ENCODE data around the gene MTG1.
"Not testable (repeated sequence)": the region's sequence is repeated elsewhere in the genome, so short reads cannot be mapped to it uniquely, and the experiment has no call there.

The MTG1 gene

DNA sequence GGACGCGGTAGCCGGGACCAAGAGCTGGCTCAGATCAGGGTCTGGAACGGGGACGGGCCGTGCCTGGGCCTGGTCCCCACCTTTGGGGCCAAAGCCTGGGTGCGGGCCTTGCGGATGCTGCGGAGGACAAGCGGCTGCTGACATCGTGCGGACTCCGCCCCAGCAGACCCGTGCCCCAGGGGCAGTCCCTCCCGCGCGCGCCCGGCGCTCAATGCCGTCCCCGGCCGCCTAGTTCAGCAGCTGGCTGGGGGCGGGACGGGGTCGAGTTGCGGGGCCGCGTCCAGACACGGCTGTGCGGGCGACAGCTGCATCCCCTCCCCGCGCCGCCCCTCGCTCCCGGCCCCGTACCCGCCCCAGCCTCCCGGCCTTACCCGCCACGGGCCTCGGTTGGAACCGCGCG is 30.1 kb downstream of the MTG1 start:
- DNase-seq (ENCODE audit: low read depth in 2 of 2): not testable (repeated sequence)

DNA sequence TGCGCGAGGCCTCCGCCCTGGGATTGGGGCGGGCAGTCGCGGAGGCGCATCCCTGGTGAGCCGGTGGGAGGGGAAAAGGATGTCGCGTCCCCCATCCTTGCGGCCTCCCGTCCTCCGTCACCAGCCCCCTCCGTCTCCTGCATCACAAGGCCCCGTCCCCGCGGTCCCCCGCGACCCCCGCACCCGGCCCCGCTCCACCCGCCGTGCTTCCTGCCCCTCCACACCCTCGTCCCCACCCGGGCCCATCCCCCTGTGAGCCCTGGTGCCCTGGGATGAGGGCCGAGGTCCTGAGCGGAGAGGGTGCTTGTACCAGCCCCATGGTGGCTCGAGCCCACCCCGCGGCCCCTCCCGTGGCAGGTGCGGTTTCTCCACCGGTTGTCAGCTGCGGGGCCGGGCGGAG is 30.6 kb downstream of the MTG1 start, which contains the start of gene SPRN:
Gene SPRN (minus strand): TSS at position 25 of the 400 bp plus-strand sequence. CDS start 944 bp downstream, outside the sequence.
- DNase-seq (ENCODE audit: low read depth in 2 of 2): not testable (repeated sequence)

DNA sequence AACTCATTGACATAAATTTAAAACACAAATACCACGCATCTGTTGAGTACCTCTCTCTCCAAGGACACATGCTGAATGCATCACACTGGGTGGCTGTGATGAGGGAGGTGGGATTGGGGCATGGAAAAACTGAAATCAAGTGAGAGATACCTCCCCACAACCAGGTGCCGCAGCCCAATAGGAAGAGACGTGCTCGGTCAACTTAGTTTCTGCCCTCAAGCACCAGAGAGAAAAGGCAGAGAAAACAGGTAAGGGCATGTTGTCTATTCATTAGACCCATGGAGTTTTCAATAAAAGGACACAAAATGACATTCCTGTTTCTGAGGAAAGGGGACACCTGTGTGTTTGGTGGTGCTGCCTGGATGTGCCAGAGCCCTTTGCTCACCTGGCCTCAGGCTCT is 35.6 kb downstream of the MTG1 start:
- DNase-seq (ENCODE audit: low read depth in 2 of 2): not testable (repeated sequence)

DNA sequence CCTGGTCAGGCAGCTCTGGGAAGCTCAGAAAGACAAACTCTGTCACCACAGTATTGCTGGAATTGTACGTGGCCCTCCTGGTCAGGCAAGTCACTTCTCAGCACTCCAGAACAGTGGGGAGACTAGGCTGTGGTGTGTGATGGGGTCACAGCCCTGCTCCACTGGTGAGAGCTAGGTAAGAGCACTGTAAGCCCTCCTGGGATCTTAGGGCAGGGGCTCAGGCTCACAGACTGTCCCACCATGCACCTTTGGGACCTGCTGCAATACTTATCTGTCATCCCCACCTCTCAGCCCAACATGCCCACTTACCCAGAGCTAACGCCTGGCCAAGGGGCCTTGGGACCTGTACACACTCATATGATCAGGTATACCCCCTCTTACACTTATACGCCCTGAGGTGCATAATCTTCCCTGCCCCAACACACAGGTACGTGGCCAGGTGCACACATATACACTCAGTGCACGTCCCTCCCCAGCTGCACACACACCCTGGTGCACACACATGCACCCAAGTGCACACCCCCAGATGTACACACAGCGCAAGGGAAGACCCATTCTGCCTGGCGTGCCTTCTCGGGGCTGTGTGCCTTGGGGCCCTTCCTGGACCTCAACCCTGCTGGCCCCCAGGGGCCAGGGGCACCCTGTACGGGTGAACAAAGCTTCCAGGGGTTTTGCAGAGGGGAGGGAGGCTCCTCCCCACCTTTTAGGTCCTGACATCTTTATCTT is 38.1 kb downstream of the MTG1 start:
- DNase-seq (ENCODE audit: low read depth in 2 of 2): not testable (repeated sequence)

DNA sequence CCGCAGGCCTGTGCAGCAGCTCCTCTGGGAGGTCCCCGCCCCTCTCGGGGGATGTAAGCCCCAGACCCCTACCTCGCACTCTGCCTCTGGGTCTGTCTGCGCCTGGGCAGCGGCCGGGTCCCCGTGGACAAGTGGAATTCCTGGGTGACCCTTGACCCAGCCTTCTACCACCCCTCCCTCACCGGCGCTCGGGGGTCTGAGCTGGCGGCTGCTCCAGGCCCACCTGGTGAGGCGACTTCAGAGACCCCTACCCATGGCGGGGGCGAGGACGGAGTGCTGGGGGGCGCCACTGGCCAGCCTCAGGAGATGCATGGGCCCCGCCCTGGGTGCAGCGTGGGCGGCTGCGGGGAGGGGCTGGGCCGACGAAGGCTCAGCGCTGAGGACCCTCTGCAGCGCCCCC is 38.8 kb downstream of the MTG1 start:
- not testable (repeated sequence) for DNase-seq (ENCODE audit: low read depth in 2 of 2)

DNA sequence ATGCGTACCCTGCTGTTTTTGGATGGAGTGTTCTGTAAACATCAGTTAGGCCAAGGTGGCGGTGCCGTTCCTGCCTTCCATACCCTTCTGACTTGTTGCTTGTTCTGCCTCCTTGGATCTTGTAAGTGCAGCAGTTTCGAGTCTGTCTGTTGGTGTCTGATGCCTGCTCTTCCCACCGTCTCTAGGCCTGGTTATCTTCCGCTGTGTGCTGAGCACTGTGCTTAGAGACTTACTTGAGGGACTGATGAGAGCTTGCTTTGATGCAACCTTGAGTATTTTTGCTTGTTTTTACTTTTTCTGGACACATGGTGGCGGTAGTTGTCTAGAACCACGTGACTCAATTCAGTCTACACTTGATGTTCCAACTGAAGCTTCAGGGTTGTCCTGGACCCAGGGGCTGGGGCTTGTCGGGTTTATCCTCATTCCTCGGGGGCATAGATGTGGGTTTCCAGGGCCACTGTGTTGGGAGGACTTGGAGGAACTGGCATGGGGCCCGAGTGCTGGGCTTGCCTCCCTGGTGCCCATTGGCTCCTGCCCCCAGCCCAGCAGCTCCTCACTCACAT is 44.8 kb downstream of the MTG1 start:
- DNase-seq (ENCODE audit: low read depth in 2 of 2): no peak

DNA sequence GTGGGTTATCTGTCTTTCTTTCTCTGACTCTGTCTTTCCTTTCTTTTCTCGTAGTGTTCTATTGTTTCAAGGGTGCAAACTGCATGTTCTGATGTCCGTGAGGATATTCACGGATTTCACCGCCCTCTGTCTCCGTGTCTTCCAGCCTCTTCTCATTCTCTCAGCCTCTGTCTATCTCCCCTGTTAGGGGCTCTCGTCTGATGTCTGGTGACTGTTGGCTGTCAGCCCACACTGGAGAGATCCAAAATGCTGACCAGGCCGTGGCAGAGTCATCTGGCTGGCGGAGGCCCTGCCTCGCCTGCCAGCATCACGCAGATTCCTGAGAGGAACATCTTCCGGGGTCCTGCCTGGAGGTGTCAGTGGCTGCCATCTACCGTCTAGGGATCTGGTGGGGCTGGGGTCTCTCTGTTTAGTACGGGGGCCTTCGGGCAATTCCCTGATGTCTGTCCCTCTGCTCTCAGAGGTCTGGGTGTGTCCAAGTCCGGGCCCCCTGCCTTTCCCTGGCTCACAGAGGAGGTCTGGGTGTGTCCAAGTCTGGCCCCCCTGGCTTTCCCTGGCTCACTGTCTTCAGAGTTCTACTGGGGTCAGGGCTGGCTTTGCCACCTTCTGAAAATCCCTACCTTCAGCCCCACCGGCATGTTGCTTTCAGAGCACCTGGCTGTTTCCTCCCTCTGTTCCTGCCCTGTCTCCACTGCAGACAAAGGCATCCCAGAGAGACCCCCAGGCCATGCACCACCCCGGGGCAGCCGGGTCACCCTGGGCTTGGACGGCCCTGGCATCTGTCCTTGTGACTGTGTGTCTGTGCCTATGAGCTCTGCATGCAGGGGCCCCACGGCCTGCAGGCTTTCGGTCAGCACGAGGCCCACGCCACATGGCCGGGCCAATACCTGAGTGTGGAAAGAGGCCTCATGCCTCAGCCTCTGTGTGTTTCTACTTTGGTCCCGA is 45.8 kb downstream of the MTG1 start:
- DNase-seq (ENCODE audit: low read depth in 2 of 2): no peak

DNA sequence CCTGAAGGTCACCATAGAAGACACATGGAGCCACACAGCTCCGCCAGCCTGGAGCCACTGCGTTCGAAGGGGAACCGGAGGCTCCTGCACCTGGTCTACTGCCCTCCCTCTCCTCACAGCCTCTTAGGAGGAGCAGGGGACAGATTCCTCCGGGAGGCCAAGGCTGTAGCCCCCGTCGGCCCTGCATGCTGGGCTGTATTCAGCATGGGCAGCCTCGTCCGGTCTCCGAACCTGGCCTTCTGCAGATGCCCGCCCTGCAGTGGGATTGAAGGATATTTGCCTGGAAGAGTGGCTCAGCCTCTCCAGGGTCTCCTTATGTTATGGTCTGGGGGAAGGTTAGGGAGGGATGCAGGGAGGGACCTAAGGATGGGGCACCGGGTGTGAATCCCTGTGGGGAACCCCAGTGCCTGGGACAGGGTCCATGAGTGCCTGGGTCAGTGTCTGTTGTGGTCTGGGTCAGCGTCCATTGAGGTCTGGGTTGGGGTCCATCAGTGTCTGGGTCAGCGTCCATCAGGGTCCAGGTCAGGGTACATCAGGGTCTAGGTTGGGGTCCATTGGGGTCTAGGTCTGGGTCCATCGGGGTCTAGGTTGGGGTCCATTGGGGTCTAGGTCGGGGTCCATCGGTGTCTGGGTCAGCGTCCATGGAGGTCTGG is 46.8 kb downstream of the MTG1 start:
- DNase-seq (ENCODE audit: low read depth in 2 of 2): no peak

DNA sequence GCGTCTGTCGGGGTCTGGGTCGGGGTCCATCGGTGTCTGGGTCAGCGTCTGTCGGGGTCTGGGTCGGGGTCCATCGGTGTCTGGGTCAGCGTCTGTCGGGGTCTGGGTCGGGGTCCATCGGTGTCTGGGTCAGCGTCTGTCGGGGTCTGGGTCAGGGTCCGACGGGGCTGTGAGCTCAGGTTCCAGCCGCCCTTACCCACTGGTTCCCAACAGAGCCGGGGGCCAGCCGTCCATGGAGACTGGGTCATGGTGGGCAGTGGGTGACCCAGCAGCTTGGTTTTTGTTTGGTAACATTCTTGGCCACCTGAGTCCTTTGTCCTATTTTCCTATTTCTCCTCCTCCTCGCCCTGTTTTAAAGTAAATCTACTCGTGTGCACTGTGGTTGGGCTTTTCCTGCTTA is 47.4 kb downstream of the MTG1 start:
- not testable (repeated sequence) for DNase-seq (ENCODE audit: low read depth in 2 of 2)

DNA sequence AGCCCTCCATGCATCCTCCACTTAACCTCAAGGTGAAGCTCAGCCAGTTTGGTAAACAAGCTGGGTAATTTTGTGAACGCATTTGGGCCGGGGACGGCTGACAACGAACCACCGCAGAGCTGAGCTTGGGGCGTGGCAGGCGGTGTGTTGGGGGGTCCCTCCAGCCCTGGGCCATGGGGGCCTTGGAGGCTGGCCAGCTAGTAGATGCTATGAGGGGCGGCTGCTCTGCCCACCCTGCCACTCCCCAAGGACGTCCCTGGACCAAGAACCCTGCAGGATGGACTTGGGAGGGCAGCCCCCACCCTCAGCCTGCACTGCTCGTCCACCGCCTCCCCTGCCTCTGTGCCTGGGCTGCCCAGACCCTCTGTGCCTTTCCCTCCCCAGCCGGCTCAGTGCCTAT is 47.8 kb downstream of the MTG1 start:
- no peak for DNase-seq (ENCODE audit: low read depth in 2 of 2)

DNA sequence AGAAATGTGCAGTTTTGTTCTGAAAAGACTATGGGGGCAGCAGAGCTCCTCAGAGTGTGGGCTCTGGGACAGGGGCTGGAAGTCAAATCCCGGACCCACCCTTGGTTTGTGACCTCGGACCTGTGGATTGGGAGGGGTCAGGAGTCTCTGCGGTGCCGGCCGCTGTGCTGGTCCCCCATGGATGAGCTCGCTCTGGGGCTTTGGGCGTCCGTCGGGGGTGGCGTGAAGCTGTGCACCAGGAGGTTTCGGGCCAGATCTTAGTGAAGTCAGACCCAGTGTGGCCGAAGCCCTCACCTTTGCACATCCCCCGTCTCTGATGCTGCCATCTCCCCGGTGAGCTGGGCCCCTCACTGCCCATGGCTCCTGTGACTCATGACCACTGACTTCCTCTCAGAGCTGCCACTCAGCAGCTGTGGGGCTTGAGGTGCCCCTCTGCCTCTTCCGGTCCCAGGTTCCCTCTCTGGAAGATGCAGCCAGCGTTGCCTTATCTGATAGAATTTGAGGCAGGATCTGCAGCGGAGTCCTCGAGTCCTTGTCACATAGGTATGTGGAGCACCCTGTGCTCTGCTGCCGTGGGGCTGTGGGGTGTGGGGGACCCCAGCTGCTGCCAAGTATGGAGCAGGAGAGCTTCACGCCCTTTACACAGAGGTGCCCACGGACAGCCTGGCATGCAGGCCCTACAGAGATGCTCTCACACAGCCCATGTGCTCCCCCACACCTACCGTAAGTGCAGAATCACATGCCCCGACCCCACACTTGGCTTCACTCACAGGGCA is 48.4 kb downstream of the MTG1 start:
- no peak for DNase-seq (ENCODE audit: low read depth in 2 of 2)

DNA sequence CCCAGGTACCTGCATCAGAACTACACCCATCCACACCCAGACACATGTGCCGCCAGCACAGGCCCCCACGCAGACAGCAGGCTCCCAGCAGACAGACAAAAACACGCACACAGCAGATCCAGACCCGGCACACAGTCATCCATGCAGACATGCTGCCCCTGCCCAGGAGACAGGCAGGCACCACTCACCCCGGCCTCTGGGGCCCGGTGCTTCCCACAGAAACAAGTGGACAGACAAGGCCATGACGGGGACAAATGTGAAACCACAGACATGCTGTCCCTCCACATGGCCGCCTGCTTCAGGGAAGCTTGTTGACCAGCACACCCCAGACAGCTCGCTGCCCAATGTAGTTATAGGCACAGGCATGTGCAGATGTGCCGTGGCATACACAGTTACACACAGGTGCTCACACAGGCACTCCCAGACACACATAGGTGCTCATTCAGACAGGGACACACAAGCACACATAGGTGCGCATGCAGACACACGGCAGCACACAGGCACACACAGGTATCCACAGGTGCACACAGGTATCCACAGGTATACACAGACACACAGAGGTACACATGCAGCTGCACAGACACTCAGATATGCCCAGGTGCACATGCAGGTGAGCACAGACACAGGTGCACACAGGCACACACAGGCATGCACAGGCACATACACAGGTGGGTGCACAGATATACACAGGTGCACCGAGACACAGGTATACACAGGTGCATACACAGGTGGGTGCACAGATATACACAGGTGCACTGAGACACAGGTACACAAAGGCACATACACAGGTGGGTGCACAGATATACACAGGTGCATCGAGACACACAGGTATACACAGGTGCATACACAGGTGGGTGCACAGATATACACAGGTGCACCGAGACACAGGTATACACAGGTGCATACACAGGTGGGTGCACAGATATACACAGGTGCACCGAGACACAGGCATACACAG is 49.3 kb downstream of the MTG1 start:
- DNase-seq (ENCODE audit: low read depth in 2 of 2): no peak

DNA sequence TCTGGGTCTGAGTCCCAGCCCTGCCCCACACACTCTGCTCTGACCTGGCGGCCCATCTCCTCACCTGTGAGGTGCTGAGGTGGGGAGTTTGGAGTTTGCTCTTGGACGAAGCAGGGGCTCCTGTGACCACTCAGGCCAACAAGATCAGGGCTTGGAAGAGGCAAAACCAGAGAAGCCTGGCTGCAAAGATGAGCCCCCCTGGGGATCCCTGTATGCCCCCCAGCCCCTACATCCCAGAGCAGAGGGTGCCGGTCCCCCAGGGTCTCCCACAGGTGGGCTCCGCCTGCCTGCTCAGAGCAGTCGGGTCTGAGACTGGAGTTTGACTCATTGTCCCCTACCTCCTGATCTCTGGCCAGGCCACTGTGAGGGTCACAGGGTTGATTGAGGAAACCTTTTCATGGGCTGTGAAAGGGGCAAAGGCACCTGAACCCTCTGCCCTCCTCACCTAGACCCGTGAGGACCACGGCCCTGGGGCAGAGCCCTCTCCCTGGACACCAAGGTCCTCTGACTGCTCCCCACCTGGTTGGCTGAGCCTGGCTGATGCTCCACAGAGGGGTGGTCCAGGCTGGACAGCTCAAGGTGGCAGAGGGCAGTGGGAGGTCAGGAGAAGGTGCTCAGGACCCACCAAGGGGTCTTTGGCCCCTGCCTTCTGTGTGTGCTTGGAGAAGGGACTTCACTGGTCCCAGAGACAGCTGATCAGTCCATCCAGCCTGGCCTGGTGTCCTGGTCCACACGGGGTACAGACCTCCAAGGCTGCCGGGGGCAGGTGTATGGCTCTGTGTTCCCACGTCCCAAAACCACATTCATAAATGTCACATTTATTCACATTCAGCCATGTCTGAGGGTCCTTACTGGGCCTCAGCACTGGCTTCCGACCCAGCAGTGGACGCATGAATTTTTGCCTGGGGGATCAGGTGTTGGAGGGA is 50.6 kb downstream of the MTG1 start:
- DNase-seq (ENCODE audit: low read depth in 2 of 2): no peak

DNA sequence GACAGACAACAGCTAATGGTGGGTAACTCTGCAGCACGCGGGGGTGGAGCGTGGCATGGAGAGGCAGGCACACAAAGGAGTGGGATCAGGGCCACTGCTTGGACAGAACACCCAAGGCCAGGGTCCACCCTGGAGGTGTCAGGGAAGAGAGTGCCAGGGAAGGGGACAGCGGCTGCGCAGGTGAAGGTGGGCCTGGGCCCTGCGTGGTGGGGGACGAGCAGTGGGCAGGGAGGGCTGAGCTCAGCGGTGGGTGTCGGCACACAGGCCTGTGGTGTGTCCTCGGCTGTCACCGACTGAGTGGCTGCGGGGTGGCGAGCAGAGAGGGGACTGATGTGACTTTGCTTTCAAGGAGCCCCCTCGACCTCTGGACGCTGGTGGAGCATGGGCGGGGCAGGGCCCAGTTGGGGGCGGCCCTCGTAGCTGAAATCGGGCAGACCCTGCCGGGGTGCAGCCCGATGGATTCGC is 51.3 kb downstream of the MTG1 start:
- no peak for DNase-seq (ENCODE audit: low read depth in 2 of 2)

DNA sequence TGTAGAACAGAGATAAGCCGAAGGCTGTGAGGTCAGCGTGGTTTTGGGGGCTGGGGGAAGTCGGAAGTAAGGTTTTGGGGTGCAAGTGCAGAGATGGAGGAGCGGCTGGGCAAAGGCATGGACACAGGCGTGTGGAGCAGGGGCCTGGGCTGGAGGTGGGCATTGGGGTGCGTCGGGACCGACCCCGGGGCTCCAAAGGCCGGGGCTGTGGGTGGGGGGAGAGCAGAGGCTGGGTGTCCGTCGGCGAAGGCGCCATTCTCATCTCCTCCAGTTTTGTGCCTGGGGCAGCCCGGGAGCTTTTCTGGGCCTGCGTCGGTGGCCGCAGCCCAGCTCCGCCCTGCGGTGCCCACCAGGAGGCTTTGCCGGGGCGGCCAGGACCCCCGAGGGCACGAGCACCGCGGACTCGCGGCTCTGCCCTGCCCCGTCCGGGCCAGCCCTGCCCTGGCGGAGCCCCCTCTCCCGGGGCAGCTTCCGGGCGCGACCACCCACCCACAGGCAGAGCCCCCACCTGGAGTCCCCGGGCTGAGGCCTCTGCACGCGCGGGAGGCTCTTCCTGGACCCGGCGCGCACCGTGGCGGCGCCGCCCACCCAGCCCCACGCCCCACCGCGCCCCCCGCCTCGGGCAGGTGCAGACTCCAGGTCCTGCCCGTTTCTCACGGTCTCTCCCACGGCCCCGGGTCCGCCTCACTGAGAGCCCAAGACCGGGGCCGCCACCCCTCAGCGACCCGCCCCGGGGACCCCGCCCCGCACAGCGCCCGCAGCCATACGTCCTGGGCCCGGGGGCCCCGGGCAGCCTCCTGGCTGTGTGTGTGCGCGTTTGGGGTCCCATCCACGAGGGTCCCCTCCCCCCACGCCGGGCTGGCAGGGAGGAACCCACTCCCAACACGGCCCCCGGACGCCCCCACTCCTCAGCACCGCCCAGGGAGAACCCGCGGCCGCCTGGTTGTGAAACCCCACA is 52.1 kb downstream of the MTG1 start:
- no peak for DNase-seq (ENCODE audit: low read depth in 2 of 2)

DNA sequence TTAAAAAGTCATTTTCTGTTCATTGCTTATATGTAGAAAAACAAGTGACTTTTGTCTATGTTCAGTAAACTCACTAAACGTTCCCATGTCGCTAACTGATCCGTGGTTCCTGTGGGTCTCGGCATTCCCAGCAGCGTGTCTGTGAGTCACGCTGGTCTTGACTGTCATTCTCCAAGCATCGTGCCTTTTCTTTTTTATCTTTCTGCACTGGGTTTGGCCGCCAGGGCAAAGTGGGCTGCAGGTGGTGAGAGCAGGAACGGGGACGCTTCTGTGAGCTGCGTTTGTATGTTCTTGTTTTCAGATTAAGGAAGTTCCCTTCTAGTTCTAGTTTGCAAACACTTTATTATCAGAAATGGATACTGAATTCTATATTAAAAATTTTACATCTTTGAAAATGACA is 53.0 kb downstream of the MTG1 start:
- DNase-seq (ENCODE audit: low read depth in 2 of 2): no peak

DNA sequence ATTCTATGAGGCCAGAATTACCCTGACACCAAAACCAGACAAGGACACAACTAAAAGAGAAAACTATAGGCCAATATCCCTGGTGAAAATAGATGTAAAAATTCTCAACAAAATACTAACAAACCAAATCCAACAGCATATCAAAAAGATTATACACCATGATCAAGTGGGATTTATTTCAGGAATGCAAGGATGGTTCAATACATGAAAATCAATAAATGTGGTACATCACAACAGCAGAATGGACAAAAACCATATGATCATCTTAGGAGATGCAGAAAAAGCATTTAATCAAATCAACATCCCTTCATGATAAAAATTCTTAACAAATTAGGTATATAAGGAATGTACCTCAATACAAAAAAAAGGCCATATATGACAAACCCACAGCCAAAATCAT is 54.2 kb downstream of the MTG1 start:
- DNase-seq (ENCODE audit: low read depth in 2 of 2): no peak

DNA sequence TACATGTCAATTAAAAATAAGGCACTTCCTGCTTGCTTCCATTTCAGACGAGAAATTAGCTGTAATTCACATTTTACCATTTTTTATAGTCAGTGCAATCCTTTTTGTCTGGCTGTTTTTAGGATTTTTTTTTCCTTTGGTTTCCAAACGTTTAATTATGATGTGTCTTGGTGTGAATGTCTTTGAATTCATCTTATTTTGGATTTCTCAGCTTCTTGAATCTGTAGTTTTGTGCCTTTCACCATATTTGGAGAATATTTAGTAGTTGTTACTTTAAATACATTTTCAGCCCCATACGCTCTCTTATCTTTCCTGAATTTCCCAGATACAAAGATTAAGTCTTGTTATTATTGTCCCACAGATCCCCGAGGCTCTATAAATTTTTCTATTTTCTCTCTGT is 57.4 kb downstream of the MTG1 start:
- DNase-seq (ENCODE audit: low read depth in 2 of 2): no peak

Data from stimulated activated CD4-positive, alpha-beta T cell treated with anti-CD3 and anti-CD28 coated beads, Interleukin-12 subunit alpha, Interleukin-12 subunit beta, amount 100 ng/mL, for 24 hours (primary cell).